GM12878 (cell line): ENCODE data around the gene SECISBP2. TPM values are rescaled to one million over a fixed set of nuclear protein-coding genes. Genes with fewer than 3 reads are reported as not detected.

Experiments used
- ATAC-seq: fragments of 200-7000 bp; cut with Tn5 transposase; 3 replicates; pipeline ENCODE4 v1.9.1; 2020; ENCODE audit warnings: mild to moderate bottlenecking, moderate library complexity
- BruUV-seq: library from RNA; stranded (reverse); fragments of 400-500 nt; replicated peaks from 2 replicates; lab custom pipeline; 2021; lab: Mats Ljungman, UMichigan
- CTCF ChIA-PET: fragments of 300-600 bp; sonication (Branson Sonifier 250); formaldehyde crosslinking; extraction: SDS; loops from one replicate; lab custom pipeline; 2021; ENCODE audit warnings: inconsistent platforms; lab: Yijun Ruan, JAX
- POLR2A ChIA-PET: fragments of 350-600 bp; formaldehyde crosslinking; extraction: SDS; loops from one replicate; lab custom pipeline; 2021; ENCODE audit warnings: inconsistent platforms; lab: Charles Lee
- RAD21 ChIA-PET: fragments of 300-600 bp; sonication (Branson Sonifier 250); formaldehyde crosslinking; loops from one replicate; lab custom pipeline; 2023; ENCODE audit warnings: antibody characterized with exemption; ENCODE audit not compliant: unreplicated experiment; lab: Charles Lee
- SMC1A ChIA-PET: fragments of 300-600 bp; sonication (Branson Sonifier 250); formaldehyde crosslinking; loops from one replicate; lab custom pipeline; 2023; ENCODE audit not compliant: unreplicated experiment, uncharacterized antibody; lab: Charles Lee
- DNase-seq: peaks from one replicate; pipeline ENCODE4 v3.0.0-alpha.2; 2011; ENCODE audit warnings: low read depth, low spot score
- FAIRE-seq: peaks from 3 replicates; lab custom pipeline; 2011; peaks lifted over from hg19 to GRCh38; lab: Jason Lieb, UNC
- H2AFZ ChIP-seq: 2 replicates; pipeline ENCODE4 v1.6.0; 2011; ENCODE audit warnings: low read depth, low read length, control low read depth; ENCODE audit not compliant: control insufficient read depth
- H3K27ac ChIP-seq: 2 replicates; pipeline ENCODE4 v1.5.1; 2011; ENCODE audit warnings: control low read depth; ENCODE audit not compliant: control insufficient read depth, insufficient read depth
- H3K27me3 ChIP-seq, 2 experiments: replicated peaks in 1 of 2; 2 replicates each; pipeline versions ENCODE4 v1.6.0 to v1.6.1; 2011; ENCODE audit warnings: low read length in 1 of 2; ENCODE audit not compliant: control insufficient read depth in 2 of 2, insufficient read depth in 2 of 2
- H3K36me3 ChIP-seq, 2 experiments: 2 replicates each; pipeline ENCODE4 v1.5.1; 2011; ENCODE audit warnings: low read length in 1 of 2; ENCODE audit not compliant: control insufficient read depth in 2 of 2, insufficient read depth in 2 of 2
- H3K4me1 ChIP-seq: 2 replicates; pipeline ENCODE4 v1.6.1; 2011; ENCODE audit warnings: mild to moderate bottlenecking, low read length, moderate library complexity, mixed read lengths; ENCODE audit not compliant: control insufficient read depth, insufficient read depth
- H3K4me2 ChIP-seq: 2 replicates; pipeline ENCODE4 v1.6.0; 2011; ENCODE audit warnings: control low read depth; ENCODE audit not compliant: control insufficient read depth, insufficient read depth
- H3K4me3 ChIP-seq: fragments of 200-600 bp; sonication (generic); 2 replicates; pipeline ENCODE4 v1.5.1; 2016
- H3K79me2 ChIP-seq: 2 replicates; pipeline ENCODE4 v1.6.0; 2011; ENCODE audit warnings: low read length; ENCODE audit not compliant: control insufficient read depth, insufficient read depth
- H3K9ac ChIP-seq: 2 replicates; pipeline ENCODE4 v1.8.0; 2011; ENCODE audit warnings: low read length, control low read depth, mixed read lengths; ENCODE audit not compliant: control insufficient read depth, insufficient read depth
- H3K9me3 ChIP-seq: replicated peaks from 3 replicates; pipeline ENCODE4 v1.5.1; 2011; ENCODE audit warnings: mild to moderate bottlenecking, low read length; ENCODE audit not compliant: control insufficient read depth, insufficient read depth
- H4K20me1 ChIP-seq: 2 replicates; pipeline ENCODE4 v1.6.0; 2011; ENCODE audit not compliant: control insufficient read depth, insufficient read depth
- ASH2L ChIP-seq: fragments of 300-600, 200-600 bp; sonication (generic); IDR thresholded peaks from 2 replicates; pipeline ENCODE4 v1.6.1; 2017; ENCODE audit warnings: low read depth, mild to moderate bottlenecking, borderline replicate concordance
- POLR2A ChIP-seq: IDR thresholded peaks from 2 replicates; pipeline ENCODE4 v1.6.1; 2011; ENCODE audit warnings: low read depth, mild to moderate bottlenecking, low read length
- RUNX3 ChIP-seq: IDR thresholded peaks from 2 replicates; pipeline ENCODE4 v1.6.1; 2012; ENCODE audit warnings: low read length, inconsistent platforms
- SMARCA5 ChIP-seq: fragments of 450-650 bp; IDR thresholded peaks from 2 replicates; pipeline ENCODE4 v1.6.1; 2017; ENCODE audit warnings: mild to moderate bottlenecking
- WGBS: methylation state at CpG from one replicate; pipeline ENCODE4 v1.1.6; 2016; ENCODE audit warnings: low lambda C conversion rate; ENCODE audit not compliant: insufficient replicate concordance, insufficient coverage; ENCODE audit errors: missing lambda C conversion rate; 5-methylcytosine and 5-hydroxymethylcytosine counted together
- in situ Hi-C: fragments of 300-500 bp; cut with MboI; formaldehyde crosslinking; loops from 9 replicates; pipeline ENCODE4 v1.14.3; 2018; ENCODE audit warnings: mixed read lengths
- intact Hi-C: fragments of 100-400 bp; cut with micrococcal nuclease; formaldehyde crosslinking; loops from one replicate; pipeline ENCODE4 v1.14.2; 2022; ENCODE audit not compliant: unreplicated experiment
- polyA plus RNA-seq, 11 experiments: library from polyadenylated mRNA; depleted of rRNA in 4 of 11; unstranded in 6 of 11; stranded (reverse) in 5 of 11; fragments of >200 nt; fragmentation: Nextera tagmentation in 4 of 11; fragmentation: Illumina TruSeq in 1 of 11; extraction: Ambion mirVana in 4 of 11; extraction: Trizol in 1 of 11; gene quantifications; 1 replicate in 1 of 11; 2 replicates in 10 of 11; pipeline versions ENCODE4 v1.2.1 to v1.2.3, GENCODE V29; 2011 to 2016; ENCODE audit warnings: inconsistent platforms in 2 of 11, missing spikeins in 2 of 11, low read depth in 1 of 11
- total RNA-seq, 4 experiments: library from RNA; depleted of rRNA in 3 of 4; stranded (reverse); fragments of >200 nt in 3 of 4; fragmentation: Illumina TruSeq in 1 of 4; extraction: Trizol in 1 of 4; gene quantifications; 2 replicates each; pipeline versions ENCODE4 v1.2.1 to v1.2.3, GENCODE V29; 2013 to 2021
- TF ChIP-seq, protein P1 (sequence below): fragments of 450-650 bp; conservative IDR thresholded peaks from 2 replicates; pipeline ENCODE4 v1.6.1; 2017; ENCODE audit warnings: mild to moderate bottlenecking, moderate library complexity

The SECISBP2 gene
- total and polyA plus RNA-seq, 10 of the 15 experiments (the other 5 are each of a cell fraction or from before 2014, with no cell fraction given): 4.6 to 50.5 (median 31.9) TPM

DNA sequence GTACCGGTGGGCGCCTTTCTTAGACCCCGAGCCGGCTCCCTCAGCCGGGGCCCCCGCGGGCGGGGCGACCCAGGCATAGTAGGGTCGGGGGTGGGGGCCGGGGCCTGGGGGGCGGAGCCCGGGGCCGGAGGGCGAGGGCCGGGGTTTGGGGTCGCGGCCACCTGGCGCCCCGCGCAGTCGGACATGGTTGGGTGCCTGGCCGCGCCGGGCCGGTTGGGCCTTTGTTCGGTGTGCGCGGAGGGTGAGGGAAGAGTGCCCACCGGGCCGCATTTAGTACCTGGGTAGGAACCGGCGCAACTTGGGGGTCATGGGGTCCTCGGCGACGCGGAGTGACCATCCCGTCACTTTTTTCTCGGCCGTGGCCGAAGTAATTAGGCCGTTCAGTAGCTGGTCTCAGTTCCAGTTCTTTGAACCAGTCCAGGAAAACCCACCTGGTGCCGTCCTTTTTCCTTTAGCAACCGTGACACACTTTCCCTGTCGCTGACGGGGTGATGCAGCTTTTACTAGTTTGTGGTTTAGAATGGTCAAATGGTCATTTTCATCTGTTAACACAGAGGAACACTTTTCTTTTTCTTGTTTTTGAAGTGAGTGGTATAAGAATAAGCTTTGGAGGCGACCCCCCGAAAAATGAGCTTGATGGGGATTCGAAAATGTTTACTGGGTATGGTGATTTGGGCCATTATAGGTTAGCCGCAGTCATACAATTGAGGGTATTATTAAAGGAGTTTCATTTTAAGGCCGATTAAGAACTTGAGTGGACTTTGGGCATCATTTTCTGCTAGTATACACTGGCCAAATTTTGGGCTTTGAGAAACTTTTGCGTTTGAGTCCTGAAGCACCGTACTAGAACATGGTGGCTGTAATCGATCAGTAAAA is 6.7 kb upstream of the SECISBP2 start:
- in situ Hi-C loops: loop anchor here (25.0 kb wide), 1 partner anchor 1749 kb away; no protein-coding TSS in a partner anchor
- Histone ChIP-seq H3K9me3 (no peaks in the 10 kb centered on the region), H3K27ac (peak overlapping the region; percentile 91), H3K4me2 (peak overlapping the region; percentile 89), H2AFZ (peak overlapping the region; percentile 61), H4K20me1 (peaks cover 4% of the 10 kb centered on the region; the same call in 1 of the 2 replicates), H3K9ac (peak overlapping the region; percentile 98), H3K27me3 (no peaks in the 10 kb centered on the region), H3K36me3 (peaks cover 0 to 9% of the 10 kb centered on the region in 2 experiments; a peak in 1 of 4 replicates), H3K4me3 (peak overlapping the region; percentile 75), H3K79me2 (peaks cover 70% of the 10 kb centered on the region), H3K4me1 (no peaks in the 10 kb centered on the region)
- ChIA-PET SMC1A (interaction anchor here (0.6 to 1.4 kb wide), 5 partner anchors 9 to 237 kb away, joined by 3 to 4 read pairs (median 4); no protein-coding TSS in a partner anchor), RAD21 (interaction anchor here (0.7 kb wide), 1 partner anchor 28 kb away, joined by 3 read pairs; no protein-coding TSS in a partner anchor), CTCF (interaction anchor here (1.0 to 1.9 kb wide), 2 partner anchors 14 to 237 kb away, joined by 3 to 7 read pairs; no protein-coding TSS in a partner anchor), POLR2A (interaction anchor here (0.9 to 1.2 kb wide), 2 partner anchors 185 to 220 kb away, joined by 3 read pairs; no protein-coding TSS in a partner anchor)
- ATAC-seq: peak; percentile 4
- TF ChIP-seq ASH2L (no peak), RUNX3 (peak; percentile 36; the same call in 1 of the 2 replicates), SMARCA5 (no peak), POLR2A (peak; percentile 69)
- TF ChIP-seq, protein P1, sequence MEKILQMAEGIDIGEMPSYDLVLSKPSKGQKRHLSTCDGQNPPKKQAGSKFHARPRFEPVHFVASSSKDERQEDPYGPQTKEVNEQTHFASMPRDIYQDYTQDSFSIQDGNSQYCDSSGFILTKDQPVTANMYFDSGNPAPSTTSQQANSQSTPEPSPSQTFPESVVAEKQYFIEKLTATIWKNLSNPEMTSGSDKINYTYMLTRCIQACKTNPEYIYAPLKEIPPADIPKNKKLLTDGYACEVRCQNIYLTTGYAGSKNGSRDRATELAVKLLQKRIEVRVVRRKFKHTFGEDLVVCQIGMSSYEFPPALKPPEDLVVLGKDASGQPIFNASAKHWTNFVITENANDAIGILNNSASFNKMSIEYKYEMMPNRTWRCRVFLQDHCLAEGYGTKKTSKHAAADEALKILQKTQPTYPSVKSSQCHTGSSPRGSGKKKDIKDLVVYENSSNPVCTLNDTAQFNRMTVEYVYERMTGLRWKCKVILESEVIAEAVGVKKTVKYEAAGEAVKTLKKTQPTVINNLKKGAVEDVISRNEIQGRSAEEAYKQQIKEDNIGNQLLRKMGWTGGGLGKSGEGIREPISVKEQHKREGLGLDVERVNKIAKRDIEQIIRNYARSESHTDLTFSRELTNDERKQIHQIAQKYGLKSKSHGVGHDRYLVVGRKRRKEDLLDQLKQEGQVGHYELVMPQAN: 0 out of 2 replicates have a peak, but pooled peaks have one; percentile 15
- no TSS peak for BruUV-seq
- no peak for DNase-seq
- intact Hi-C loops: loop anchor here (10.0 kb wide), 1 partner anchor 183 kb away; the partner anchor contains the start of gene SEMA4D
- 1% methylated on average over 47 of the region's 54 CpGs for WGBS
- FAIRE-seq: no peak
